Measurements from ENCODE around the gene TMEFF2. TPM values are rescaled to one million over a fixed set of nuclear protein-coding genes. Genes with fewer than 3 reads are reported as not detected.

The TMEFF2 gene
- total and polyA plus RNA-seq, 4 donors = 0.08 TPM; not detected in 3

DNA sequence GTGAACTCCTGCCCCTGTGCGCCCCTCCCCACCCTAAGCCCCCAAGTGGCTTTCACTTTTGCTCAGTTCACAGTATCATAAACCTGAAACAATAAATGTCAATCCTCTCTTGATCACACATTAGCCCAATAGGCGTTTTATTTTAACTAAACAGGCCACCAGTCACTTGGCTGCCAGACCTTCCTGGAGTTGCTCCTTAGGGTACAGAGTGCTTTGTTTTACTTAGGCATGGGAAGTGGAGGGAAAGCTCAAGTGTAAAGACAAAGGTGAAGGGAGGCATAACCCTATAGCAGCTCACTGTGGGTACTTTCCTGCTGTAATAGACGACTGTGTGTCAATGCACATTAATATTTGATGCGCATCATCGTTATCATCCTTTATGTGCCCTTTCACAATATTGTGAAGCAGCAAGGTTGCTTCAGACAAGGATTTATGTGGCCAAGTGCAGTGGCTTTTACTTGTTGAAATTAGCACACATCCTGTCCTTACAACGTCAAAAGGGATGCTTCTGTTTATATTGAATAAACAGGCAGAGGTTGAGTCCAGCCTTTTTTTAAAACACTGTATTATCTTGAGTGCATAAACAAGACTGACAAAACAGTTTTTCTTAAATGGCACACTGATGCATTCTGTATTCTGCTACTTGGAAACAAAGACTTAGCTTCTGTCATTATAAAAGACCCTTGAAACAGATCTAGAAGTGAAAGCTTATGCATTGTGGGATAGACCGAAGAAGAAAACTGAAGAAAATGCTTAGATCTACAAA is 168.5 kb downstream of the TMEFF2 start:
- Histone ChIP-seq H3K4me3 (ENCODE audit: low read depth in 1 of 3, low read length in 3 of 3) (no peak overlapping the region), H3K36me3 (ENCODE audit: control insufficient read depth in 4 of 4, insufficient read depth in 3 of 4, low read depth in 1 of 4, low read length in 3 of 4) (no peaks in the 10 kb centered on the region), H3K4me1 (ENCODE audit: control insufficient read depth in 4 of 4, insufficient read depth in 4 of 4, low read length in 3 of 4) (no peaks in the 10 kb centered on the region), H3K9me3 (ENCODE audit: control insufficient read depth in 4 of 4, low read length in 3 of 4) (no peaks in the 10 kb centered on the region), H3K9ac (ENCODE audit: low read depth in 1 of 2, low read length in 2 of 2) (no peak overlapping the region), H3K27me3 (ENCODE audit: control insufficient read depth in 4 of 4, insufficient read depth in 4 of 4, low read length in 3 of 4) (no peaks in the 10 kb centered on the region), H3K27ac (ENCODE audit: low read depth in 1 of 2, low read length in 2 of 2) (no peak overlapping the region)
- DNase-seq (ENCODE audit: low spot score) = no peak
- 66% methylated on average over 7 of the region's 7 CpGs for WGBS
- TF ChIP-seq HNF4G (IDR thresholded peaks at IDR 0.05) = no peak
- no peak for TF ChIP-seq RAD21 (IDR thresholded peaks at IDR 0.05)
- TF ChIP-seq, protein P1, sequence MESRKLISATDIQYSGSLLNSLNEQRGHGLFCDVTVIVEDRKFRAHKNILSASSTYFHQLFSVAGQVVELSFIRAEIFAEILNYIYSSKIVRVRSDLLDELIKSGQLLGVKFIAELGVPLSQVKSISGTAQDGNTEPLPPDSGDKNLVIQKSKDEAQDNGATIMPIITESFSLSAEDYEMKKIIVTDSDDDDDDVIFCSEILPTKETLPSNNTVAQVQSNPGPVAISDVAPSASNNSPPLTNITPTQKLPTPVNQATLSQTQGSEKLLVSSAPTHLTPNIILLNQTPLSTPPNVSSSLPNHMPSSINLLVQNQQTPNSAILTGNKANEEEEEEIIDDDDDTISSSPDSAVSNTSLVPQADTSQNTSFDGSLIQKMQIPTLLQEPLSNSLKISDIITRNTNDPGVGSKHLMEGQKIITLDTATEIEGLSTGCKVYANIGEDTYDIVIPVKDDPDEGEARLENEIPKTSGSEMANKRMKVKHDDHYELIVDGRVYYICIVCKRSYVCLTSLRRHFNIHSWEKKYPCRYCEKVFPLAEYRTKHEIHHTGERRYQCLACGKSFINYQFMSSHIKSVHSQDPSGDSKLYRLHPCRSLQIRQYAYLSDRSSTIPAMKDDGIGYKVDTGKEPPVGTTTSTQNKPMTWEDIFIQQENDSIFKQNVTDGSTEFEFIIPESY (IDR thresholded peaks at IDR 0.05) = no peak
- no peak for TF ChIP-seq FOXA1 (IDR thresholded peaks at IDR 0.05)
- no peak for TF ChIP-seq SP1 (IDR thresholded peaks at IDR 0.05)
- TF ChIP-seq HNF4A (conservative IDR thresholded peaks at IDR 0.05) = no peak
- TF ChIP-seq MAX (IDR thresholded peaks at IDR 0.05) = no peak
- no peak for TF ChIP-seq JUND (IDR thresholded peaks at IDR 0.05)
- TF ChIP-seq TAF1 (conservative IDR thresholded peaks at IDR 0.05) = no peak
- no peak for TF ChIP-seq FOXA2 (IDR thresholded peaks at IDR 0.05)
- no peak for TF ChIP-seq YY1 (IDR thresholded peaks at IDR 0.05)
- no peak for TF ChIP-seq REST (IDR thresholded peaks at IDR 0.05)
- TF ChIP-seq, protein P2, sequence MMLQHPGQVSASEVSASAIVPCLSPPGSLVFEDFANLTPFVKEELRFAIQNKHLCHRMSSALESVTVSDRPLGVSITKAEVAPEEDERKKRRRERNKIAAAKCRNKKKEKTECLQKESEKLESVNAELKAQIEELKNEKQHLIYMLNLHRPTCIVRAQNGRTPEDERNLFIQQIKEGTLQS (IDR thresholded peaks at IDR 0.05) = no peak
- TF ChIP-seq, protein P3, sequence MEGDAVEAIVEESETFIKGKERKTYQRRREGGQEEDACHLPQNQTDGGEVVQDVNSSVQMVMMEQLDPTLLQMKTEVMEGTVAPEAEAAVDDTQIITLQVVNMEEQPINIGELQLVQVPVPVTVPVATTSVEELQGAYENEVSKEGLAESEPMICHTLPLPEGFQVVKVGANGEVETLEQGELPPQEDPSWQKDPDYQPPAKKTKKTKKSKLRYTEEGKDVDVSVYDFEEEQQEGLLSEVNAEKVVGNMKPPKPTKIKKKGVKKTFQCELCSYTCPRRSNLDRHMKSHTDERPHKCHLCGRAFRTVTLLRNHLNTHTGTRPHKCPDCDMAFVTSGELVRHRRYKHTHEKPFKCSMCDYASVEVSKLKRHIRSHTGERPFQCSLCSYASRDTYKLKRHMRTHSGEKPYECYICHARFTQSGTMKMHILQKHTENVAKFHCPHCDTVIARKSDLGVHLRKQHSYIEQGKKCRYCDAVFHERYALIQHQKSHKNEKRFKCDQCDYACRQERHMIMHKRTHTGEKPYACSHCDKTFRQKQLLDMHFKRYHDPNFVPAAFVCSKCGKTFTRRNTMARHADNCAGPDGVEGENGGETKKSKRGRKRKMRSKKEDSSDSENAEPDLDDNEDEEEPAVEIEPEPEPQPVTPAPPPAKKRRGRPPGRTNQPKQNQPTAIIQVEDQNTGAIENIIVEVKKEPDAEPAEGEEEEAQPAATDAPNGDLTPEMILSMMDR (IDR thresholded peaks at IDR 0.05; ENCODE audit: low read depth, low read length, missing input control) = no peak
- TF ChIP-seq GABPA (IDR thresholded peaks at IDR 0.05 in 1 of 2, conservative IDR thresholded peaks at IDR 0.05 in 1 of 2) = no peak
- TF ChIP-seq EGR1 (IDR thresholded peaks at IDR 0.05; ENCODE audit: low read depth in 2 of 2) = no peak
- TF ChIP-seq NR2F2 (IDR thresholded peaks at IDR 0.05) = no peak
- TF ChIP-seq RXRA (IDR thresholded peaks at IDR 0.05) = no peak
